ENCODE data around the gene APOL6. TPM values are rescaled to one million over a fixed set of nuclear protein-coding genes. Genes with fewer than 3 reads are reported as not detected.

The APOL6 gene
- total and polyA plus RNA-seq, 10 of the 15 experiments (the other 5 are each of a cell fraction or from before 2014, with no cell fraction given): 4.3 to 22.9 (median 9.3) TPM

DNA sequence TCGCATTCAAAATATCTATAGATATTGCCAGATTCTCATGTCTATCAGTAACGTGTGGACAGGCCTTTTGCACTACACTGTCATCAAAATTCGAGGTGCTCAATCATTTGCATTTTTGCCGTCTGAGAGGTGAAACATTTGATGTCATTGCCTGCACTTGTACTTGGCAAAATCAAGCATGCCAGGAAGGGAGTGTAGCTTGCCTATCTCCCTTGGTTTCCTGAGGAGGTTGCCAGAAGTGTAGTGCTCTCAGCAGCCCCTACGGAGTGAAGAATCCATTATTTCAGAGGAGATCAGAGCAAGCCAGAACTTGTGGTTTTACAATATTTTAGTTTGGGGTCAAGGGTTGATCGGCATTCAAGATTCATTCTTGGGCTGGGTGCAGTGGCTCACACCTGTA lies 39.2 kb downstream of the APOL6 start (continued):
- no peak for TF ChIP-seq ZBTB11 (CRISPR knock-in tag; IDR thresholded peaks at IDR 0.05)
- no peak for TF ChIP-seq NKRF (conservative IDR thresholded peaks at IDR 0.05)
- no peak for TF ChIP-seq HDAC2 (IDR thresholded peaks at IDR 0.05)
- TF ChIP-seq, protein P1, sequence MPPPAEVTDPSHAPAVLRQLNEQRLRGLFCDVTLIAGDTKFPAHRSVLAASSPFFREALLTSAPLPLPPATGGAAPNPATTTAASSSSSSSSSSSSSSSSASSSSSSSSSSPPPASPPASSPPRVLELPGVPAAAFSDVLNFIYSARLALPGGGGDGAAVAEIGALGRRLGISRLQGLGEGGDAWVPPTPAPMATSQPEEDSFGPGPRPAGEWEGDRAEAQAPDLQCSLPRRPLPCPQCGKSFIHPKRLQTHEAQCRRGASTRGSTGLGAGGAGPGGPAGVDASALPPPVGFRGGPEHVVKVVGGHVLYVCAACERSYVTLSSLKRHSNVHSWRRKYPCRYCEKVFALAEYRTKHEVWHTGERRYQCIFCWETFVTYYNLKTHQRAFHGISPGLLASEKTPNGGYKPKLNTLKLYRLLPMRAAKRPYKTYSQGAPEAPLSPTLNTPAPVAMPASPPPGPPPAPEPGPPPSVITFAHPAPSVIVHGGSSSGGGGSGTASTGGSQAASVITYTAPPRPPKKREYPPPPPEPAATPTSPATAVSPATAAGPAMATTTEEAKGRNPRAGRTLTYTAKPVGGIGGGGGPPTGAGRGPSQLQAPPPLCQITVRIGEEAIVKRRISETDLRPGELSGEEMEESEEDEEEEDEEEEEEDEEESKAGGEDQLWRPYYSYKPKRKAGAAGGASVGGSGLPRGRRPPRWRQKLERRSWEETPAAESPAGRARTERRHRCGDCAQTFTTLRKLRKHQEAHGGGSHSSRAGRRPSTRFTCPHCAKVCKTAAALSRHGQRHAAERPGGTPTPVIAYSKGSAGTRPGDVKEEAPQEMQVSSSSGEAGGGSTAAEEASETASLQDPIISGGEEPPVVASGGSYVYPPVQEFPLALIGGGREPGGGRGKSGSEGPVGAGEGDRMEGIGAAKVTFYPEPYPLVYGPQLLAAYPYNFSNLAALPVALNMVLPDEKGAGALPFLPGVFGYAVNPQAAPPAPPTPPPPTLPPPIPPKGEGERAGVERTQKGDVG (CRISPR knock-in tag; IDR thresholded peaks at IDR 0.05): no peak
- TF ChIP-seq RELA (IDR thresholded peaks at IDR 0.05; ENCODE audit: borderline replicate concordance, partially characterized antibody): no peak
- no peak for TF ChIP-seq BHLHE40 (IDR thresholded peaks at IDR 0.05; ENCODE audit: borderline replicate concordance in 1 of 2, low read depth in 2 of 2, low read length in 1 of 2)
- no peak for TF ChIP-seq BCL11A (IDR thresholded peaks at IDR 0.05; ENCODE audit: low read depth, low read length)
- no peak for TF ChIP-seq TCF3 (IDR thresholded peaks at IDR 0.05; ENCODE audit: borderline replicate concordance, insufficient read depth, low read depth, low read length)
- TF ChIP-seq PML (IDR thresholded peaks at IDR 0.05; ENCODE audit: low read length): no peak
- no peak for TF ChIP-seq MXI1 (IDR thresholded peaks at IDR 0.05; ENCODE audit: low read depth, low read length)
- no peak for TF ChIP-seq GATAD2B (conservative IDR thresholded peaks at IDR 0.05; ENCODE audit: low read depth)
